ENCODE measurements around the gene CCDC127. TPM values are rescaled to one million over a fixed set of nuclear protein-coding genes. Genes with fewer than 3 reads are reported as not detected.
"Not testable (repeated sequence)": the region's sequence is repeated elsewhere in the genome, so short reads cannot be mapped to it uniquely, and the experiment has no call there.

The CCDC127 gene
- total and polyA plus RNA-seq, 2 donors: 3.4 to 3.9 TPM

DNA sequence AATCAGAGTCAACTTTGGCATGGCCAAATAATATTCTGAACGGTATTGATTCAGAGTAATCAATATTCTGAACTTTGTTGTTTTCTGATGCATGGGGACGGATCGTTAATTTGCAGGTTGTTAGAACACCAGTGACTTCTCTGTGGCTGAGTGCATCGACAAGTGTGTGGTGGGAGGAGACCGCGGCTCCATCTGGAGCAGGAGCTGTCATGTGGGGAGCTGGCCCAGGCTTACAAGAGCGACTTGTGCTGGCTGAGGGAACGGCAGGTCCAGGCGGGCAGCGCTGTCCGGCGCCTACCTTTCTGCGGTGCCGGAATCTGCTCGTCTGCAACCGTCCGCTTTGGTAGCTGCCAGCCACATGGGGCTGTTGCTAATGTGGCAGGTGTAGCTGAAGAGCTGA, 9.4 kb upstream of the CCDC127 start:
- not testable (repeated sequence) for H3K4me1 ChIP-seq (ENCODE audit: control insufficient read depth in 2 of 2, insufficient read depth in 2 of 2, low read length in 2 of 2); DNase-seq (ENCODE audit: low read depth in 6 of 9, low spot score in 9 of 9); H3K4me3 ChIP-seq (ENCODE audit: low read length in 2 of 2); H3K27ac ChIP-seq (ENCODE audit: low read depth in 1 of 2, low read length in 1 of 2); H3K9me3 ChIP-seq (ENCODE audit: control insufficient read depth in 2 of 2, insufficient read depth in 1 of 2, low read length in 1 of 2); H3K27me3 ChIP-seq (ENCODE audit: control insufficient read depth in 2 of 2, insufficient read depth in 1 of 2, low read length in 1 of 2)
- H3K36me3 ChIP-seq (ENCODE audit: control insufficient read depth in 2 of 2, insufficient read depth in 2 of 2, low read length in 1 of 2): peaks cover 69 to 77% of the 10 kb centered on the region in 2 donors
- 94% methylated on average over 15 of the region's 17 CpGs for WGBS

GRCh38 chr5:225334-225733, 7.4 kb upstream of the CCDC127 start:
- peaks cover 49 to 58% of the 10 kb centered on the region in 2 donors for H3K36me3 ChIP-seq (ENCODE audit: control insufficient read depth in 2 of 2, insufficient read depth in 2 of 2, low read length in 1 of 2)
- H3K9me3 ChIP-seq (ENCODE audit: control insufficient read depth in 2 of 2, insufficient read depth in 1 of 2, low read length in 1 of 2): no peaks in the 10 kb centered on the region
- DNase-seq (ENCODE audit: low read depth in 6 of 9, low spot score in 9 of 9): no peak
- H3K4me1 ChIP-seq (ENCODE audit: control insufficient read depth in 2 of 2, insufficient read depth in 2 of 2, low read length in 2 of 2): peaks cover 0 to 3% of the 10 kb centered on the region in 2 donors
- H3K27me3 ChIP-seq (ENCODE audit: control insufficient read depth in 2 of 2, insufficient read depth in 1 of 2, low read length in 1 of 2): no peaks in the 10 kb centered on the region
- 96% methylated on average over 14 of the region's 14 CpGs for WGBS
- H3K4me3 ChIP-seq (ENCODE audit: low read length in 2 of 2): no peak overlapping the region
- H3K27ac ChIP-seq (ENCODE audit: low read depth in 1 of 2, low read length in 1 of 2): no peak overlapping the region

- Histone ChIP-seq H3K4me3 (ENCODE audit: low read length in 2 of 2) (no peak overlapping the region), H3K36me3 (ENCODE audit: control insufficient read depth in 2 of 2, insufficient read depth in 2 of 2, low read length in 1 of 2) (peaks cover 41 to 44% of the 10 kb centered on the region in 2 donors), H3K9me3 (ENCODE audit: control insufficient read depth in 2 of 2, insufficient read depth in 1 of 2, low read length in 1 of 2) (no peaks in the 10 kb centered on the region), H3K27ac (ENCODE audit: low read depth in 1 of 2, low read length in 1 of 2) (no peak overlapping the region), H3K4me1 (ENCODE audit: control insufficient read depth in 2 of 2, insufficient read depth in 2 of 2, low read length in 2 of 2) (peaks cover 3 to 6% of the 10 kb centered on the region in 2 donors), H3K27me3 (ENCODE audit: control insufficient read depth in 2 of 2, insufficient read depth in 1 of 2, low read length in 1 of 2) (no peaks in the 10 kb centered on the region)
- no peak for DNase-seq (ENCODE audit: low read depth in 6 of 9, low spot score in 9 of 9)
- 77% methylated on average over 6 of the region's 6 CpGs for WGBS
These were observed 5.8 kb upstream of the CCDC127 start for GRCh38 chr5:223791-224190.

GRCh38 chr5:222951-223715, 5.2 kb upstream of the CCDC127 start:
- DNase-seq (ENCODE audit: low read depth in 6 of 9, low spot score in 9 of 9); H3K4me3 ChIP-seq (ENCODE audit: low read length in 2 of 2); H3K27ac ChIP-seq (ENCODE audit: low read depth in 1 of 2, low read length in 1 of 2); H3K27me3 ChIP-seq (ENCODE audit: control insufficient read depth in 2 of 2, insufficient read depth in 1 of 2, low read length in 1 of 2); H3K9me3 ChIP-seq (ENCODE audit: control insufficient read depth in 2 of 2, insufficient read depth in 1 of 2, low read length in 1 of 2); H3K4me1 ChIP-seq (ENCODE audit: control insufficient read depth in 2 of 2, insufficient read depth in 2 of 2, low read length in 2 of 2): not testable (repeated sequence)
- H3K36me3 ChIP-seq (ENCODE audit: control insufficient read depth in 2 of 2, insufficient read depth in 2 of 2, low read length in 1 of 2): peaks cover 37 to 38% of the 10 kb centered on the region in 2 donors
- WGBS: 86% methylated on average over 6 of the region's 6 CpGs

- Histone ChIP-seq H3K9me3 (ENCODE audit: control insufficient read depth in 2 of 2, insufficient read depth in 1 of 2, low read length in 1 of 2) (no peaks in the 10 kb centered on the region), H3K27me3 (ENCODE audit: control insufficient read depth in 2 of 2, insufficient read depth in 1 of 2, low read length in 1 of 2) (no peaks in the 10 kb centered on the region), H3K27ac (ENCODE audit: low read depth in 1 of 2, low read length in 1 of 2) (no peak overlapping the region), H3K4me1 (ENCODE audit: control insufficient read depth in 2 of 2, insufficient read depth in 2 of 2, low read length in 2 of 2) (peaks cover 3 to 9% of the 10 kb centered on the region in 2 donors), H3K36me3 (ENCODE audit: control insufficient read depth in 2 of 2, insufficient read depth in 2 of 2, low read length in 1 of 2) (peaks cover 12 to 13% of the 10 kb centered on the region in 2 donors), H3K4me3 (ENCODE audit: low read length in 2 of 2) (peak overlapping the region; percentile 68 to 88)
- WGBS: 12% methylated on average over 4 of the region's 4 CpGs
- peak in 3 of 9 donors; percentile 19 to 62 (median 35) for DNase-seq (ENCODE audit: low read depth in 6 of 9, low spot score in 9 of 9)
These were observed 2.0 kb upstream of the CCDC127 start for GRCh38 chr5:219991-220390.

- 1% methylated on average over 9 of the region's 9 CpGs for WGBS
- peaks cover 7% of the 10 kb centered on the region in 2 donors for H3K36me3 ChIP-seq (ENCODE audit: control insufficient read depth in 2 of 2, insufficient read depth in 2 of 2, low read length in 1 of 2)
- H3K4me1 ChIP-seq (ENCODE audit: control insufficient read depth in 2 of 2, insufficient read depth in 2 of 2, low read length in 2 of 2): peaks cover 3 to 9% of the 10 kb centered on the region in 2 donors
- peak in 3 of 9 donors; percentile 33 to 59 (median 40) for DNase-seq (ENCODE audit: low read depth in 6 of 9, low spot score in 9 of 9)
- no peaks in the 10 kb centered on the region for H3K27me3 ChIP-seq (ENCODE audit: control insufficient read depth in 2 of 2, insufficient read depth in 1 of 2, low read length in 1 of 2)
- H3K4me3 ChIP-seq (ENCODE audit: low read length in 2 of 2): peak overlapping the region; percentile 68 to 88
- H3K27ac ChIP-seq (ENCODE audit: low read depth in 1 of 2, low read length in 1 of 2): peak overlapping the region; percentile 39 to 78
- no peaks in the 10 kb centered on the region for H3K9me3 ChIP-seq (ENCODE audit: control insufficient read depth in 2 of 2, insufficient read depth in 1 of 2, low read length in 1 of 2)
These were observed 1.5 kb upstream of the CCDC127 start for GRCh38 chr5:219460-219863.

GRCh38 chr5:218457-219291, 721 bp upstream of the CCDC127 start:
- Histone ChIP-seq H3K4me1 (ENCODE audit: control insufficient read depth in 2 of 2, insufficient read depth in 2 of 2, low read length in 2 of 2) (peaks cover 3 to 9% of the 10 kb centered on the region in 2 donors), H3K4me3 (ENCODE audit: low read length in 2 of 2) (peak overlapping the region; percentile 68 to 88), H3K36me3 (ENCODE audit: control insufficient read depth in 2 of 2, insufficient read depth in 2 of 2, low read length in 1 of 2) (peaks cover 6 to 7% of the 10 kb centered on the region in 2 donors), H3K9me3 (ENCODE audit: control insufficient read depth in 2 of 2, insufficient read depth in 1 of 2, low read length in 1 of 2) (no peaks in the 10 kb centered on the region), H3K27me3 (ENCODE audit: control insufficient read depth in 2 of 2, insufficient read depth in 1 of 2, low read length in 1 of 2) (no peaks in the 10 kb centered on the region), H3K27ac (ENCODE audit: low read depth in 1 of 2, low read length in 1 of 2) (peak overlapping the region; percentile 46 to 53)
- DNase-seq (ENCODE audit: low read depth in 6 of 9, low spot score in 9 of 9): peak in 3 of 9 donors; percentile 14 to 40 (median 26)
- WGBS: under 1% methylated on average over 73 of the region's 73 CpGs

DNA sequence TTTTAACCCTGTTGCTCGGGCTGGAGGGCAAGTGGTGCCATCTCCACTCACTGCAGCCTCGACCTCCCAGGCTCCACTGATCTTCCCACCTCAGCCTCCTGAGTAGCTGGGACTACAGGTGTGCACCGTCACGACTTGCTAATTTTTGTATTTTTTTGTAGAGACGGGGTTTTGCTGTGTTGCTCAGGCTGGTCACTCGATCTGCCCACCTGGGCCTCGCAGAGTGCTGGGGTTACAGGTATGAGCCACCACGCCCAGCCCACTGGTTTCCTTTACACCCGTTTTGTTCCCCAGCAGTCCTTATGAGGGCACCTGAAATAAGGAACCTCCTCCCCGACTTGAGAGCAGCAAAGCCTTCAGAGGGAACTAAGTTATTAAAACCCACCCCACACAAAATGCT, 1.9 kb downstream of the CCDC127 start:
- not testable (repeated sequence) for H3K27ac ChIP-seq (ENCODE audit: low read depth in 1 of 2, low read length in 1 of 2); H3K27me3 ChIP-seq (ENCODE audit: control insufficient read depth in 2 of 2, insufficient read depth in 1 of 2, low read length in 1 of 2); DNase-seq (ENCODE audit: low read depth in 6 of 9, low spot score in 9 of 9); H3K4me3 ChIP-seq (ENCODE audit: low read length in 2 of 2); H3K4me1 ChIP-seq (ENCODE audit: control insufficient read depth in 2 of 2, insufficient read depth in 2 of 2, low read length in 2 of 2); H3K36me3 ChIP-seq (ENCODE audit: control insufficient read depth in 2 of 2, insufficient read depth in 2 of 2, low read length in 1 of 2); H3K9me3 ChIP-seq (ENCODE audit: control insufficient read depth in 2 of 2, insufficient read depth in 1 of 2, low read length in 1 of 2)
- 90% methylated on average over 9 of the region's 10 CpGs for WGBS

- not testable (repeated sequence) for H3K9me3 ChIP-seq (ENCODE audit: control insufficient read depth in 2 of 2, insufficient read depth in 1 of 2, low read length in 1 of 2); H3K27ac ChIP-seq (ENCODE audit: low read depth in 1 of 2, low read length in 1 of 2); H3K4me3 ChIP-seq (ENCODE audit: low read length in 2 of 2); H3K36me3 ChIP-seq (ENCODE audit: control insufficient read depth in 2 of 2, insufficient read depth in 2 of 2, low read length in 1 of 2); H3K4me1 ChIP-seq (ENCODE audit: control insufficient read depth in 2 of 2, insufficient read depth in 2 of 2, low read length in 2 of 2); DNase-seq (ENCODE audit: low read depth in 6 of 9, low spot score in 9 of 9); H3K27me3 ChIP-seq (ENCODE audit: control insufficient read depth in 2 of 2, insufficient read depth in 1 of 2, low read length in 1 of 2)
- WGBS: 99% methylated on average over 2 of the region's 2 CpGs
These were observed 2.7 kb downstream of the CCDC127 start for GRCh38 chr5:215256-215655.

Data from thymus (tissue), 11 donors.